K562 (cell line): ENCODE data around the gene FNDC4.
"Not testable (repeated sequence)": the region's sequence is repeated elsewhere in the genome, so short reads cannot be mapped to it uniquely, and the experiment has no call there.

Experiments
- ATF7 ChIP-seq: fragments of 450-650 bp; IDR thresholded peaks from 2 replicates; pipeline ENCODE4 v1.7.1; 2014; ENCODE audit warnings: mild to moderate bottlenecking, moderate library complexity
- CEBPB ChIP-seq: fragments of 450-650 bp; IDR thresholded peaks from 2 replicates; pipeline ENCODE4 v1.6.1; 2016; ENCODE audit warnings: missing genetic modification characterization, missing compliant biosample characterization
- E2F4 ChIP-seq: sonication (generic); formaldehyde crosslinking; IDR thresholded peaks from 2 replicates; pipeline ENCODE4 v1.8.0; 2022; ENCODE audit warnings: mild to moderate bottlenecking, low read depth, missing genetic modification reagents
- ZNF785 ChIP-seq: fragments of 250-450 bp; sonication (Bioruptor Pico); IDR thresholded peaks from 2 replicates; pipeline ENCODE4 v1.4.0; 2020; ENCODE audit warnings: mild to moderate bottlenecking

DNA sequence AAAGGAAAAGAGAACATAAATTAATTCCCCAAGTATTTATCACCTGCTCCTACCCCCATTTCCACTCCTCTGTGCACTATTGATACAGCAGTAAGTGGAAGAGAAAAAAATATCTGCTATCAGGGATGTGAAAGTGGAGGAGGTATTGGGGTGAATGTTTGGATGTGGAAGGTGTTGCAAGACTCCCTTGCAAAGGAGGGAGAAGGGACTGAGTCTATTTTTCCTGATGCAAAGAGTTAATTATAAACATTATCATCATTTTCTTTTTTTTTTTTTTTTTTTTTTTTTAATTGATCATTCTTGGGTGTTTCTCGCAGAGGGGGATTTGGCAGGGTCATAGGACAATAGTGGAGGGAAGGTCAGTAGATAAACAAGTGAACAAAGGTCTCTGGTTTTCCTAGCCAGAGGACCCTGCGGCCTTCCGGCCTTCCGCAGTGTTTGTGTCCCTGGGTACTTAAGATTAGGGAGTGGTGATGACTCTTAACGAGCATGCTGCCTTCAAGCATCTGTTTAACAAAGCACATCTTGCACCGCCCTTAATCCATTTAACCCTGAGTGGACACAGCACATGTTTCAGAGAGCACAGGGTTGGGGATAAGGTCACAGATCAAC is 43.9 kb upstream of the FNDC4 start:
- not testable (repeated sequence) for TF ChIP-seq ZNF785; E2F4 (CRISPR knock-in tag); ATF7
- TF ChIP-seq CEBPB, result peak; percentile 74
